ENCODE results near the gene CCDC97. TPM values are rescaled to one million over a fixed set of nuclear protein-coding genes. Genes with fewer than 3 reads are reported as not detected.
"Not testable (repeated sequence)": the region's sequence is repeated elsewhere in the genome, so short reads cannot be mapped to it uniquely, and the experiment has no call there.

CCDC97 gene
- polyA plus RNA-seq, 1 donor from 2014 or later, result 4.9 TPM

DNA sequence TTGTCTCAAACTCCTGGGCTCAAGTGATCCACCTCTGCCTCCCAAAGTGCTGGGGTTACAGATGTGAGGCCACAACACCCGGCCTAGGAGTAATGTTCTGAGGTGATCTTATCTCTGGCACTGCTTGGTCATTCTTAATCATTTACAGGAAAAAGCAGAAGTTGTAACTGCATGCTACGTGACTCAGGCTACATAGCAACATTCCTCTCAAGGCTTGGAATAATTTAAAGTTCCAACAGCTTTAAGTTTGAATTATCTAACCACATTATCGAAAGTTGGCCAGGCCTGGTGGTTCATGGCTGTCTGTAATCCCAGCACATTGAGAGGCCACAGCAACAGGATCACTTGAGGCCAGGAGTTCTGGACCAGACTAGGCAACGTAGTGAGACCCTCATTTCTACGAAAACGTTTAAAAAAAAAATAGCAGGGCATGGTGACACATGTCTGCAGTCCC lies 57.9 kb downstream of the CCDC97 start:
- H3K27ac ChIP-seq (ENCODE audit: low read length), result no peak overlapping the region
- no peaks in the 10 kb centered on the region for H4K20me1 ChIP-seq (ENCODE audit: insufficient read depth)
- no peaks in the 10 kb centered on the region for H3K36me3 ChIP-seq (ENCODE audit: insufficient read depth, low read length)
- H3F3A ChIP-seq (ENCODE audit: insufficient read depth, low read length, poor library complexity, severe bottlenecking), result peaks cover 8% of the 10 kb centered on the region
- TF ChIP-seq EZH2 (IDR thresholded peaks at IDR 0.05; ENCODE audit: borderline replicate concordance, insufficient read depth, low read length, poor library complexity, severe bottlenecking) (no peak), EP300 (conservative IDR thresholded peaks at IDR 0.05; ENCODE audit: poor library complexity, severe bottlenecking) (no peak), SMC3 (conservative IDR thresholded peaks at IDR 0.05; ENCODE audit: poor library complexity) (no peak), RAD21 (conservative IDR thresholded peaks at IDR 0.05) (no peak), TAF1 (IDR thresholded peaks at IDR 0.05; ENCODE audit: low read depth) (no peak)
- TF ChIP-seq, protein P1, sequence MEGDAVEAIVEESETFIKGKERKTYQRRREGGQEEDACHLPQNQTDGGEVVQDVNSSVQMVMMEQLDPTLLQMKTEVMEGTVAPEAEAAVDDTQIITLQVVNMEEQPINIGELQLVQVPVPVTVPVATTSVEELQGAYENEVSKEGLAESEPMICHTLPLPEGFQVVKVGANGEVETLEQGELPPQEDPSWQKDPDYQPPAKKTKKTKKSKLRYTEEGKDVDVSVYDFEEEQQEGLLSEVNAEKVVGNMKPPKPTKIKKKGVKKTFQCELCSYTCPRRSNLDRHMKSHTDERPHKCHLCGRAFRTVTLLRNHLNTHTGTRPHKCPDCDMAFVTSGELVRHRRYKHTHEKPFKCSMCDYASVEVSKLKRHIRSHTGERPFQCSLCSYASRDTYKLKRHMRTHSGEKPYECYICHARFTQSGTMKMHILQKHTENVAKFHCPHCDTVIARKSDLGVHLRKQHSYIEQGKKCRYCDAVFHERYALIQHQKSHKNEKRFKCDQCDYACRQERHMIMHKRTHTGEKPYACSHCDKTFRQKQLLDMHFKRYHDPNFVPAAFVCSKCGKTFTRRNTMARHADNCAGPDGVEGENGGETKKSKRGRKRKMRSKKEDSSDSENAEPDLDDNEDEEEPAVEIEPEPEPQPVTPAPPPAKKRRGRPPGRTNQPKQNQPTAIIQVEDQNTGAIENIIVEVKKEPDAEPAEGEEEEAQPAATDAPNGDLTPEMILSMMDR (IDR thresholded peaks at IDR 0.05; ENCODE audit: poor library complexity, severe bottlenecking), result no peak
- H2AFZ ChIP-seq (ENCODE audit: low read depth, low read length), result no peak overlapping the region
- H3K4me2 ChIP-seq (ENCODE audit: low read length), result no peak overlapping the region
- no peak overlapping the region for H3K4me3 ChIP-seq (ENCODE audit: low read length)
- H3K27me3 ChIP-seq (ENCODE audit: insufficient read depth, low read depth, low read length), result no peaks in the 10 kb centered on the region
- H3K9ac ChIP-seq (ENCODE audit: low read length), result no peak overlapping the region
- H3K79me2 ChIP-seq (replicated peaks; ENCODE audit: insufficient read depth, low read length), result peaks cover 22% of the 10 kb centered on the region
- no peaks in the 10 kb centered on the region for H3K9me2 ChIP-seq (ENCODE audit: insufficient read depth, low read length)
- H3K9me3 ChIP-seq (ENCODE audit: low read length), result no peaks in the 10 kb centered on the region

DNA sequence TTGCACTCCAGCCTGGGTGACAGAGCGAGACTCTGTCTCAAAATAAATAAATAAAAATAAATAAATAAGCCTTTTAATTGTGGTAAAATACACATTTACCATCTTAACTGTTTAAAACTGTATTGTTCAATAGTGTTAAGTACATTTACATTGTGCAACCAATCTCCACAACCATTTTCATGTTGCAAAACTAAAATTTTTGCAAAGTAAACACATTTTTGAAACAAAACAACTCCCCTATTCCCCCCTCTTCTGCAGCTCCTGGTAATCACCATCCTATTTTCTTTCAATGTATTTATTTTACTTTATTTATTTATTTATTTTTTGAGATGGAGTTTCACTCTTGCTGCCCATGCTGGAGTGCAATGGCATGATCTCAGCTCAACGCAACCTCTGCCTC lies 59.8 kb downstream of the CCDC97 start:
- Histone ChIP-seq H3K27me3 (ENCODE audit: insufficient read depth, low read depth, low read length) (no peaks in the 10 kb centered on the region), H3K4me2 (ENCODE audit: low read length) (no peak overlapping the region), H3K4me3 (ENCODE audit: low read length) (no peak overlapping the region), H3K79me2 (replicated peaks; ENCODE audit: insufficient read depth, low read length) (peaks cover 20% of the 10 kb centered on the region), H3F3A (ENCODE audit: insufficient read depth, low read length, poor library complexity, severe bottlenecking) (peaks cover 2% of the 10 kb centered on the region), H3K9me2 (ENCODE audit: insufficient read depth, low read length) (no peaks in the 10 kb centered on the region), H3K27ac (ENCODE audit: low read length) (no peak overlapping the region), H4K20me1 (ENCODE audit: insufficient read depth) (no peaks in the 10 kb centered on the region), H3K9me3 (ENCODE audit: low read length) (no peaks in the 10 kb centered on the region), H3K36me3 (ENCODE audit: insufficient read depth, low read length) (no peaks in the 10 kb centered on the region), H2AFZ (ENCODE audit: low read depth, low read length) (no peak overlapping the region), H3K9ac (ENCODE audit: low read length) (no peak overlapping the region)
- TF ChIP-seq, protein P2, sequence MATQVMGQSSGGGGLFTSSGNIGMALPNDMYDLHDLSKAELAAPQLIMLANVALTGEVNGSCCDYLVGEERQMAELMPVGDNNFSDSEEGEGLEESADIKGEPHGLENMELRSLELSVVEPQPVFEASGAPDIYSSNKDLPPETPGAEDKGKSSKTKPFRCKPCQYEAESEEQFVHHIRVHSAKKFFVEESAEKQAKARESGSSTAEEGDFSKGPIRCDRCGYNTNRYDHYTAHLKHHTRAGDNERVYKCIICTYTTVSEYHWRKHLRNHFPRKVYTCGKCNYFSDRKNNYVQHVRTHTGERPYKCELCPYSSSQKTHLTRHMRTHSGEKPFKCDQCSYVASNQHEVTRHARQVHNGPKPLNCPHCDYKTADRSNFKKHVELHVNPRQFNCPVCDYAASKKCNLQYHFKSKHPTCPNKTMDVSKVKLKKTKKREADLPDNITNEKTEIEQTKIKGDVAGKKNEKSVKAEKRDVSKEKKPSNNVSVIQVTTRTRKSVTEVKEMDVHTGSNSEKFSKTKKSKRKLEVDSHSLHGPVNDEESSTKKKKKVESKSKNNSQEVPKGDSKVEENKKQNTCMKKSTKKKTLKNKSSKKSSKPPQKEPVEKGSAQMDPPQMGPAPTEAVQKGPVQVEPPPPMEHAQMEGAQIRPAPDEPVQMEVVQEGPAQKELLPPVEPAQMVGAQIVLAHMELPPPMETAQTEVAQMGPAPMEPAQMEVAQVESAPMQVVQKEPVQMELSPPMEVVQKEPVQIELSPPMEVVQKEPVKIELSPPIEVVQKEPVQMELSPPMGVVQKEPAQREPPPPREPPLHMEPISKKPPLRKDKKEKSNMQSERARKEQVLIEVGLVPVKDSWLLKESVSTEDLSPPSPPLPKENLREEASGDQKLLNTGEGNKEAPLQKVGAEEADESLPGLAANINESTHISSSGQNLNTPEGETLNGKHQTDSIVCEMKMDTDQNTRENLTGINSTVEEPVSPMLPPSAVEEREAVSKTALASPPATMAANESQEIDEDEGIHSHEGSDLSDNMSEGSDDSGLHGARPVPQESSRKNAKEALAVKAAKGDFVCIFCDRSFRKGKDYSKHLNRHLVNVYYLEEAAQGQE (IDR thresholded peaks at IDR 0.05; ENCODE audit: borderline replicate concordance), result no peak
- TF ChIP-seq, protein P1 (IDR thresholded peaks at IDR 0.05; ENCODE audit: poor library complexity, severe bottlenecking), result no peak
- TF ChIP-seq MXI1 (conservative IDR thresholded peaks at IDR 0.05; ENCODE audit: poor library complexity, severe bottlenecking) (no peak), TAF1 (IDR thresholded peaks at IDR 0.05; ENCODE audit: low read depth) (no peak), RAD21 (conservative IDR thresholded peaks at IDR 0.05) (no peak), POLR2AphosphoS5 (IDR thresholded peaks at IDR 0.05) (no peak), EZH2 (IDR thresholded peaks at IDR 0.05; ENCODE audit: borderline replicate concordance, insufficient read depth, low read length, poor library complexity, severe bottlenecking) (no peak), SMC3 (conservative IDR thresholded peaks at IDR 0.05; ENCODE audit: poor library complexity) (no peak), EP300 (conservative IDR thresholded peaks at IDR 0.05; ENCODE audit: poor library complexity, severe bottlenecking) (no peak)

DNA sequence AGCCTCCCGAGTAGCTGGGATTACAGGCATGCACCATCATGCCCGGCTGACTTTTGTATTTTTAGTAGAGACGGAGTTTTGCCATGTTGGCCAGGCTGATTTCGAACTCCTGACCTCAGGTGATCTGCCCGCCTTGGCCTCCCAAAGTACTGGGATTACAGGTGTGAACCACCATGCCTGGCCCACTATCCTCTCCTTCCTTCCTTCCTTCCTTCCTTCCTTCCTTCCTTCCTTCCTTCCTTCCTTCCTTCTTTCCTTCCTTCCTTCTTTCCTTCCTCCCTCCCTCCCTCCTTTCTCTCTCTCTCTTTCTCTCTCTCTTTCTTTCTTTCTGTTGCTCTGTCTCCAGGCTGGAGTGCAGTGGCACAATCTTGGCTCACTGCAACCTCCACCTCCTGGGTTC lies 61.1 kb downstream of the CCDC97 start:
- H3K36me3 ChIP-seq (ENCODE audit: insufficient read depth, low read length); H3K27ac ChIP-seq (ENCODE audit: low read length); H3K9ac ChIP-seq (ENCODE audit: low read length): not testable (repeated sequence)

More for the DNA sequence above, 61.1 kb downstream of the CCDC97 start:
- H3K9me2 ChIP-seq (ENCODE audit: insufficient read depth, low read length); H3K4me2 ChIP-seq (ENCODE audit: low read length); H4K20me1 ChIP-seq (ENCODE audit: insufficient read depth); H3K79me2 ChIP-seq (replicated peaks; ENCODE audit: insufficient read depth, low read length); H2AFZ ChIP-seq (ENCODE audit: low read depth, low read length); H3K9me3 ChIP-seq (ENCODE audit: low read length); H3K4me3 ChIP-seq (ENCODE audit: low read length); H3F3A ChIP-seq (ENCODE audit: insufficient read depth, low read length, poor library complexity, severe bottlenecking); H3K27me3 ChIP-seq (ENCODE audit: insufficient read depth, low read depth, low read length): not testable (repeated sequence)

All from neural cell (in vitro differentiated cells).